ENCODE data around the gene PKP3.

DNA sequence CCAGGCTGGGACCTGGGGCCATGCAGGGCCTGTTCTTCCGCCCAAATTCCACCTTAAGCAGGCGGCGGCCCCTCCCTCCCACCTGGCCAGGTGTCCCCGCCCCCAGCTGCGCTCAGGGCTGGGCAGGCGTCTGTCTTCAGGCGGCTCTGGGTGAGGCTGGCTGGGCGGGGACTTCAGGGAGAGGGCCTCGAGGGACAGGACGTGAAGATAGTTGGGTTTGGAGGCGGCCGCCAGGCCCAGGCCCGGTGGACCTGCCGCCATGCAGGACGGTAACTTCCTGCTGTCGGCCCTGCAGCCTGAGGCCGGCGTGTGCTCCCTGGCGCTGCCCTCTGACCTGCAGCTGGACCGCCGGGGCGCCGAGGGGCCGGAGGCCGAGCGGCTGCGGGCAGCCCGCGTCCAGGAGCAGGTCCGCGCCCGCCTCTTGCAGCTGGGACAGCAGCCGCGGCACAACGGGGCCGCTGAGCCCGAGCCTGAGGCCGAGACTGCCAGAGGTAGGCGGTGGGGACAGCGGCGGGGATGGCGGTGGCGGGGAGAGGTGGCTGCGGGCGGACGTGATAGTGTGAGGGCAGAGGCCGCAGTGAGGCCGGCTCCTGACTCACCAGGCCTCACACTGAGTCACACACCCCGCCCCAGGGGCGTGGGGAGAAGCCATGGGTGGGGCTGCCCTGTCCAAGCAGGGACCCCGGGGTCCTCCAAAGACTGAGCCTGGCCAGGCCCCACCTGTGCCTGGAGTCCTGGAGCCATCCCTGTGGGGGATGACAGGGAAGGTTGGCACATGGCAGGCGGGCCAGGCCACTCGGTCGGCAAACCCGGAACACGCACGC lies at the start of gene PKP3:
- TF ChIP-seq, protein P1, sequence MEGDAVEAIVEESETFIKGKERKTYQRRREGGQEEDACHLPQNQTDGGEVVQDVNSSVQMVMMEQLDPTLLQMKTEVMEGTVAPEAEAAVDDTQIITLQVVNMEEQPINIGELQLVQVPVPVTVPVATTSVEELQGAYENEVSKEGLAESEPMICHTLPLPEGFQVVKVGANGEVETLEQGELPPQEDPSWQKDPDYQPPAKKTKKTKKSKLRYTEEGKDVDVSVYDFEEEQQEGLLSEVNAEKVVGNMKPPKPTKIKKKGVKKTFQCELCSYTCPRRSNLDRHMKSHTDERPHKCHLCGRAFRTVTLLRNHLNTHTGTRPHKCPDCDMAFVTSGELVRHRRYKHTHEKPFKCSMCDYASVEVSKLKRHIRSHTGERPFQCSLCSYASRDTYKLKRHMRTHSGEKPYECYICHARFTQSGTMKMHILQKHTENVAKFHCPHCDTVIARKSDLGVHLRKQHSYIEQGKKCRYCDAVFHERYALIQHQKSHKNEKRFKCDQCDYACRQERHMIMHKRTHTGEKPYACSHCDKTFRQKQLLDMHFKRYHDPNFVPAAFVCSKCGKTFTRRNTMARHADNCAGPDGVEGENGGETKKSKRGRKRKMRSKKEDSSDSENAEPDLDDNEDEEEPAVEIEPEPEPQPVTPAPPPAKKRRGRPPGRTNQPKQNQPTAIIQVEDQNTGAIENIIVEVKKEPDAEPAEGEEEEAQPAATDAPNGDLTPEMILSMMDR (IDR thresholded peaks at IDR 0.05) = no peak
- TF ChIP-seq EP300 (IDR thresholded peaks at IDR 0.05) = no peak

All from sigmoid colon (tissue), 4 donors.